GM18511 (cell line): Measurements from ENCODE around the gene DNAJB8.

Source experiments
- ATAC-seq: cut with Tn5 transposase; IDR thresholded peaks from one replicate; pipeline ENCODE4 v1.9.1; 2021; ENCODE audit warnings: mild to moderate bottlenecking, moderate library complexity; ENCODE audit not compliant: unreplicated experiment

DNAJB8 gene

DNA sequence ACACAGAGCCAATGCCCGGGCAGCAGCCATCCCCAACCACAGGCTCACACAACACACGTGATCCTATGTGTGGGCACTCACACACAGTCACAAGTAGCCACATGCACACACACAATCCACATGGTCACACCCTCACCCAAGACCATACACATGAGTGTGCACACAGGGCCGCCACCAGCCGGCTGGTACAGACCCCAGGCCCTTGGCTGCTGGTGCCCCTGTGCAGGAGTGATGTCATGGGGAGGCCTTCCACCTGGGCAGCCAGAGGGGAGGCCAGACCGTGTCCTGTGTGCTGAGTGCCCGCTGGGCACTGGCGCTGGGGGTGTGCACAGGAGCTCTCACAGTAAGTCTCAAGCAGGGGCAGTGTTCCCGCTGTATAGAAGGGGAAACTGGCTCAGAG is 36.9 kb downstream of the DNAJB8 start:
- ATAC-seq: no peak

DNA sequence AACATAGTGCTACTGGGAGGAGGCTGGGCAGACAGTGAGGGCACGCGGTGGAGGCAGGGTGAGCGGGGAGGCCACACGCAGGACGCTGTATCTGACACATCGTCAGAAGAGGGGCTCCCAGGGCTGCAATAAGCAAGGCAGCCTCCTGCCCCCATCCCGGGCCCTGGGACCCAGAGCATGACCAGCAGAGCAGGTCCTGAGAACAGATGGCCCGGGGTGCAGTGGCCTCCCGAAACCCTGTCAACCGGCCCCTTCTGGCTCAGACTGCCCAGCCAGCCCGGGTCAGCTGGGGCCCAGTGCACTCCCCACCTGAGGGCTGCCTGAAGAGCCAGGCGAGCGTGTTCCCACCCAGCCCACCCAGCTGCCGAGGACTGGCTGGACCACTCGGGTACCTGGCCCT is 37.4 kb downstream of the DNAJB8 start:
- no peak for ATAC-seq

DNA sequence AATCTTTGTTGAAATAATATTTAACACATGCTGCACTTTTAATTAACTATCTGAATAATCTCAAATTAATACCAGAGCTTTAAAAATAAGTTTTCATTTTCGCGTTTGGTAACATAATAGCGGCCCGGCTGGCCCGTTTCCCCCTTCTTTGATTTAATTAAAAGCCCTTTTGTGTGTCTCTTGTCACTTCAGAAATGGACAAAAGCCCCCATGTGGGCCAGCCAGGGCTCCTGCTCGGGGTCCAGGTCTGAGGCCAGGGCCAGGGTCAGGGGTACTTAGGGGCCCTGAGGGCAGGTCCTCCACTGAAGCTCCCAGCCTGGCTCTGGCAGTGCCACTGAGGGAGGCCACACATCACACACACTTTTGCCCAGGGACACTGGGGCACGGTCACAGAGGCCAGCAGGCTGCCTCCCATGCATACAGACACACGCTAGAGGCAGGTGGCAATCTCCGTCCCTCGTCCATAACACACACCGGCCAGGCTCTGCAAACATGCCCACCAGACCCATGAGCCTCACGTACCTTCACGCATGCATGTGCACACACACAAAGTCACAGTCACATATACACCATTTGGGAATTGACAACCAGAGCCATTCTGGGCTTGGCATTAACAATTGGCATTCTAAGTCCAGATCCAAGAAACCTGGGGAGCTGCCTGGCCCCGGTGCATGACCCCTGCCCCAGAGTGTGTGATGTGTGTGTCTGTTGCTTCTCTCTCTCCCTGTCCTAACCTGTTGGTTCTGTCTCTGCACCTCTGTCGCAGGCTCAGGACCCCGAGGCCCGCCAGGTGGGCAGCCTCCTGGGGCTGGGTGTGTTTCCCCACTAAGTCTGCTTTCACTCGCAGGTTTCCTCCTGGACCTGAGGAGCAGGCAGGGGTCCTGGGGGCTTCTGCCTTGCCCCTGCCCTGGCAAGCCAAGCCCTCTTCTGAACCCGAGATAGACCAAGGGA is 38.5 kb downstream of the DNAJB8 start:
- ATAC-seq: no peak

- no peak for ATAC-seq
Measured at GRCh38 chr3:128427175-128427857, 39.4 kb downstream of the DNAJB8 start.

GRCh38 chr3:128426128-128426921 is 40.4 kb downstream of the DNAJB8 start:
- peak; percentile 88 for ATAC-seq

DNA sequence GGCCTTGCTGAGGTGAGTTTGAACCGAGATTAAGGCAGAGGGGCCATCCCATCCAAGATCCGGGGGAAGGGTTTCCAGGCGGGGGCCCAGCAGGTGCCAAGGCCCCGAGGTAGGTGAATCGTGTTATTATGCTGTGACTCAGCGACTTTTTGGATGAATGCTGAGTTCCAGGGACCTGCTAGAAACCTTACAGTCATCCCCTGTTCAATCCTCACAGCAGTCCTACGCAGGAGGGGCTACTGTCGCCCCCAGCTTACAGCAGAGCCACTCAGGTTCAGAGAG is 40.9 kb downstream of the DNAJB8 start:
- ATAC-seq: no peak

DNA sequence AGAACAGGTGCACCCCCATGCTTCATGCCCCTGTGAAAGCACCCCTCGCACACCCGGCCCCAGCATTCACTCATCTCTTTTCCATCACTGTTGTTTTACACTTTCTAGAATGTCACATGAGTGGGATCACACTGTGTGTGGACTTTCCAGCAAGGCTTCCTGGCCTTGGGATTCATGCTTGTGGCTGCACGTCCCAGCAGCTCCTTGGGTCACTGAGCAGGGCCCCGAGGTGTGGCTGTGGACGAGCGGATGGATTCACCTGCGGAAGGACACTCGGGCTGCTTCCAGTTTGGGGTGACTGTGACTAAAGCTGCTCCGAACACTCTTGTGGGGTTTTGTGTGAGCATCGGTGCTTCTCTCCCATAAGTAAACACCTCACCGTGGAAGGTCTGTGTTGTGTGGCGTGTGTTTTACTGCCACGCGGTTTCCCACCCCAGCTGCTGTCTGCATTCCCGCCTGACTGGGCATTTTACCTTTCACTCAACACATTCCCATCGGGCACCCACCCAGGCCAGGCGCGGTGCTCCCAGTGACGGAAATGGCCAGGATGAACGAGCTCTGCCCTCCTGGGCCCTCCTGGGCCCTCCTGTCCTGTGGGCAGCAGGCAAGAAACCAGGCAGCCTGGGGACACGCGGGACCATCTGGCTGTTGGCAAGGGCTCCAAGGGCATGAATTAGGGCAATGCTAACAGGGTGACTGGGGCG is 41.4 kb downstream of the DNAJB8 start:
- ATAC-seq: no peak

DNA sequence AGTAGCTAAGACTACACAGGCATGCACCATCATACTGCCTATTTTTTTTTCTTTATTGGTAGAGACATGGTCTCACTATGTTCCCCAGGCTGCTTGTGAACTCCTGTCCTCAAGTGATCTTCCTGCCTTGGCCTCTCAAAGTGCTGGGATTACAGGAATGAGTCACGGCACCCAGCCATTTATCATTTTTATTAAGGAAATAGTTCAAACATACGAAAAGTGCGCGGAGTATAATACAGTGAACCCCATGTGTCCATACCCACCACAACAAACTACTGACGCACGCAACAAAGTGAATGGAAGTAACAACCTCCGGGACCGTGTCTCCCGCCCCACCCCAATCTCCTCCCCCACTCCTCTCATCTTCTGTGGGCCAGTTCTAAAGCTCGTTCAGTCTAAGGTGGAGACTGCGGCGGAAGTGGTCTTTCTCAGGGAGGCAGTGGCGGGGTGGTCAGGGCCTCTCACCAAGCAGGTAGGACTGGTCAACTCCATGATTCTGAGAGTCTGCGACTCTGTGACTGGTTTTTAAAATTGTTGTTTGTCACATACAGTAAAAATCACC is 42.1 kb downstream of the DNAJB8 start:
- no peak for ATAC-seq

DNA sequence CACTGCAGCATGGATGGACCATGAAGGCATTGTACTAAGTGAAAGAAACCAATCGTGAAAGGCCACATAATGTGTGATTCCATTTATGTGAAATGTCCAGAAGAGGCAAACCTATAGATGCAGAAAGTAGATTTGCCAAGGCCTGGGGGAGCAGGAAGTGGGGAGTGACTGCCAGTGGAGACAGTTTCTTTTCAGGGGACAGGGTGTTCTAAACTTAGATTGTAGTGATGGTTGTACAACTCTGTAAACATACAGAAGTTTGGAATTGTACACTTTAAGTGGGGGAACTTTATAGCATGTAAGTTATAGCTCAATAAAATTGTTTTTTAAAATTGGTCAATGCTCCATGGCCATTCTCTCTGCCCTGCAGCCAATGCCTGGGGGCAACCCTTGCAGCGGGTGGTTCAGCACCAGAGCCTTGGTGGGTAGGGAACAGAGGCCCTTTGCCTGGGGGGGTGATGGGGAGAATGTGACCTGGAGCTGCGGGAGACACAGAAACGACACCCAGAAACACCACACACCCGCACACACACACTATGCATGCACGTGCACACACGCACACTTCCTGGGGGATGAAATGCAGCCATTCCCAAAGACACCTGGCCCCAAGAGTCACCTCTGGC is 43.1 kb downstream of the DNAJB8 start:
- no peak for ATAC-seq

- no peak for ATAC-seq
Measured at GRCh38 chr3:128422762-128423524, 43.7 kb downstream of the DNAJB8 start.

DNA sequence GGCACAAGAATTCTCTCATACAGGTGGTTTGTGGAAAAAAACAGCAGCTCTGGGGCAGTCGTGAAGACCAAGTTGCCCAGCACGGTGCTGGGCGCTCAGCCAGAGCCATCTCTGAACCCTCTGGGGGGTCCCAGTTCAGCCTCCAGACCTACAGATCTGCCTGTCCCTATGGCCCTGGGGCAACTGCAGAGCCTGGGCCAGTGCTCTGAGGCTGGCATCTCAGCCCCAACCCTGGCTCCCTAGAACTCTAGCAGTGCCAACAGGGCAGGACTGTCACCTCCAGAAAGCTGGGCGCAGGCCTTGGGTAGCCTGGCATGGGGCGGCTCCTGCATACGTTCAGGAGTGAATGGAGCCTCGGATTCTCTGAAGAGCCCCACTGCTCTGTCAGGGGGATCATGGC is 44.7 kb downstream of the DNAJB8 start:
- ATAC-seq: no peak

- ATAC-seq: no peak
Measured at GRCh38 chr3:128421439-128421836, 45.3 kb downstream of the DNAJB8 start.

GRCh38 chr3:128420720-128421438 is 45.8 kb downstream of the DNAJB8 start:
- no peak for ATAC-seq

DNA sequence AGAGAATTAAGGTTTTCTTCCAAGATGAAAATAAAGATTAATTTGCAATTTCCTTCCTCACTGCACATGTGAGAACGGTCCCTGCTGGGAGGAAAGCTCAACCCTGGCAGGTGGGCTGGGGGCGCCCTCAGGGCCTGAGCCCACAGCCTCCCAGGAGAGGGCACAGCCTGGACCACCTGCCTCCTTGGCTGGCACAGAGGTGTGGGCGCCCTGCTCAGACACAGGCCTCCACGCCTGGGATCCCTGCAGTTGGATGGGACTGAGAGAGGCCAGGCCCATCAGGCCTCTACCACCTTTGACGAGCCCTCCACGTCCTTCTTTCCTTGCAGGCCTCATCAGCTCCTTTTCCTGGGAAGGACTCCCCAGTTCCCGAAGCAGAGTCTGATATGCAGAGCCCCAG is 46.4 kb downstream of the DNAJB8 start:
- ATAC-seq: no peak

GRCh38 chr3:128419311-128419710 is 47.4 kb downstream of the DNAJB8 start:
- ATAC-seq: no peak

DNA sequence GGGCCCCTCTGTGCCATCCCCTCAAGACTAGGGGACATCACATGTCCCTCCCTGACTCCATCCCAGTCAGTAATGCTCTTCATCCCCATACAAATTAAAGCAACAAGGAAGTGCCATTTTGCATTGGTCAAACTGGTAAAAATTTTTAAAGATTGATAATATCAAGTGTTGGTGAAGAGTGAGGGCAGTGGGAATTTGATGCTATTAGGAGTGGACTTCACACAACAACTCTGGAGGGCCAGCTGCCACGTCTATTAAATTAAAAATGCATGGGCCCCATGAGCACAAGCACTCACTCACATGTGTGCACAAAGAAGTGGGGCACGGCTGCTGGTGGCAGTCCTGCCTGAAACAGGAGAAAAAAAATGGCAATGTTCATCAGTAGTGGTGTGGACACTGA is 47.8 kb downstream of the DNAJB8 start:
- ATAC-seq: no peak

DNA sequence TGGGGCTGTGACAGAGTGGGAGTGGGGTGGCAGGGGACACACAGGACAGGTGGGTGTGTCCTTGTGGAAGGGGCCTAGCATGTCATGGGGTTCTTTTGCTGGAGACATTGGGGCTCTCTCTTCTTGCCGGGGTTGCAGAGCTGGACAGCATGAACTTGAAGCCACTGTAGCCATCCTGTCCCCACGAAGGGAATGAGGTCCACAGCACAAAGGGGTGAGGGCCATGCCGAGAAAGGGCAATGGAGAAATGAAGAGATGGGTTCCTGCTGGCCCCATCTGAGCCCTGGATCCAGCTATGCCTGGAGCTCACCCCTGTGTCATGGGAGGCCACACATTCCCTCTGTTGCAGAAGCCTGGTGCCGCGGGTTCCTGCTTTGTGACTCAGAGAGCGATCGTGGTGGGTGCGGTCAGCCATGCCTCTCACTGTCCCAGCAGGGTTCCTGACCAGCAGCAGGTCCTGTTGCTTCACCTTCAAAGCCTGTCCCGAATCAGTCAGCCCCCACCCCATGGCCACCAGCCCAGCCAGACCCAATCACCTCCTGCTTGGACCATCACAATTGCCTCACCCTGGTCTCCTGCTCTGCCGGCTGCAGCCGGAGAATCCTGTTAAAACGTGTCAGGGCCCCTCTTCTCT is 50.0 kb downstream of the DNAJB8 start:
- no peak for ATAC-seq

- no peak for ATAC-seq
Measured at GRCh38 chr3:128415773-128416577, 50.7 kb downstream of the DNAJB8 start.
